Dendritic cell treated with granulocyte-macrophage colony-stimulating factor and Interleukin-4, amounts not matched to agents 40 ng/mL and 50 ng/mL, for 4 days (primary cell): ENCODE measurements around the gene GOLPH3.
"Not testable (repeated sequence)": the region's sequence is repeated elsewhere in the genome, so short reads cannot be mapped to it uniquely, and the experiment has no call there.

Experiments
- H3K27ac Mint-ChIP-seq: one replicate; pipeline ENCODE4 v1.8.0; 2022; ENCODE audit warnings: mild to moderate bottlenecking, mixed read lengths
- H3K27me3 Mint-ChIP-seq: one replicate; pipeline ENCODE4 v1.8.0; 2022; ENCODE audit warnings: mild to moderate bottlenecking, mixed read lengths
- H3K36me3 Mint-ChIP-seq: one replicate; pipeline ENCODE4 v1.8.0; 2022; ENCODE audit warnings: low read depth, mixed read lengths
- H3K4me1 Mint-ChIP-seq: one replicate; pipeline ENCODE4 v1.8.0; 2022; ENCODE audit warnings: low read depth, mixed read lengths
- H3K4me3 Mint-ChIP-seq: one replicate; pipeline ENCODE4 v1.8.0; 2022; ENCODE audit warnings: mild to moderate bottlenecking, moderate library complexity, mixed read lengths
- H3K9me3 Mint-ChIP-seq: one replicate; pipeline ENCODE4 v1.8.0; 2022; ENCODE audit warnings: mixed read lengths
- intact Hi-C: fragments of 100-400 bp; cut with micrococcal nuclease; formaldehyde crosslinking; loops from one replicate; pipeline ENCODE4 v1.15.0; 2022

Gene GOLPH3

GRCh38 chr5:32136342-32136741 lies 37.8 kb downstream of the GOLPH3 start:
- H3K4me3 Mint-ChIP-seq: no peak overlapping the region
- intact Hi-C loops: no loop called here
- no peak overlapping the region for H3K27ac Mint-ChIP-seq
- no peaks in the 10 kb centered on the region for H3K9me3 Mint-ChIP-seq
- peaks cover 5% of the 10 kb centered on the region for H3K4me1 Mint-ChIP-seq
- no peaks in the 10 kb centered on the region for H3K27me3 Mint-ChIP-seq
- peaks cover 83% of the 10 kb centered on the region for H3K36me3 Mint-ChIP-seq

GRCh38 chr5:32135086-32135485 lies 39.0 kb downstream of the GOLPH3 start:
- no peaks in the 10 kb centered on the region for H3K9me3 Mint-ChIP-seq
- H3K27me3 Mint-ChIP-seq: no peaks in the 10 kb centered on the region
- no peak overlapping the region for H3K27ac Mint-ChIP-seq
- peaks cover 5% of the 10 kb centered on the region for H3K4me1 Mint-ChIP-seq
- intact Hi-C loops: no loop called here
- H3K4me3 Mint-ChIP-seq: no peak overlapping the region
- H3K36me3 Mint-ChIP-seq: peaks cover 82% of the 10 kb centered on the region

- peaks cover 90% of the 10 kb centered on the region for H3K36me3 Mint-ChIP-seq
- H3K4me1 Mint-ChIP-seq: peaks cover 8% of the 10 kb centered on the region
- H3K9me3 Mint-ChIP-seq: no peaks in the 10 kb centered on the region
- no peaks in the 10 kb centered on the region for H3K27me3 Mint-ChIP-seq
- H3K27ac Mint-ChIP-seq: no peak overlapping the region
- intact Hi-C loops: no loop called here
- no peak overlapping the region for H3K4me3 Mint-ChIP-seq
Measured at GRCh38 chr5:32132757-32133156, 41.4 kb downstream of the GOLPH3 start.

GRCh38 chr5:32131604-32132003 lies 42.5 kb downstream of the GOLPH3 start:
- Mint-ChIP-seq H3K4me1 (peaks cover 10% of the 10 kb centered on the region), H3K27ac (no peak overlapping the region), H3K27me3 (no peaks in the 10 kb centered on the region), H3K36me3 (peaks cover 87% of the 10 kb centered on the region), H3K9me3 (no peaks in the 10 kb centered on the region), H3K4me3 (no peak overlapping the region)
- intact Hi-C loops: no loop called here

- H3K4me1 Mint-ChIP-seq: peaks cover 16% of the 10 kb centered on the region
- no peaks in the 10 kb centered on the region for H3K9me3 Mint-ChIP-seq
- H3K27ac Mint-ChIP-seq: no peak overlapping the region
- H3K27me3 Mint-ChIP-seq: no peaks in the 10 kb centered on the region
- H3K4me3 Mint-ChIP-seq: no peak overlapping the region
- intact Hi-C loops: no loop called here
- peaks cover 87% of the 10 kb centered on the region for H3K36me3 Mint-ChIP-seq
Measured at GRCh38 chr5:32130865-32131264, 43.3 kb downstream of the GOLPH3 start.

GRCh38 chr5:32129074-32129598 lies 45.0 kb downstream of the GOLPH3 start:
- Mint-ChIP-seq H3K27me3 (no peaks in the 10 kb centered on the region), H3K9me3 (no peaks in the 10 kb centered on the region), H3K27ac (peak overlapping the region; percentile 34), H3K4me3 (no peak overlapping the region), H3K36me3 (peaks cover 79% of the 10 kb centered on the region), H3K4me1 (peaks cover 18% of the 10 kb centered on the region)
- intact Hi-C loops: no loop called here

- Mint-ChIP-seq H3K9me3 (no peaks in the 10 kb centered on the region), H3K4me3 (no peak overlapping the region), H3K4me1 (peaks cover 15% of the 10 kb centered on the region), H3K27me3 (no peaks in the 10 kb centered on the region), H3K27ac (no peak overlapping the region), H3K36me3 (peaks cover 72% of the 10 kb centered on the region)
- intact Hi-C loops: no loop called here
Measured at GRCh38 chr5:32127711-32128110, 46.4 kb downstream of the GOLPH3 start.

- intact Hi-C loops: no loop called here
Measured at GRCh38 chr5:32126691-32127090, 47.4 kb downstream of the GOLPH3 start.

GRCh38 chr5:32123889-32124676 lies 50.0 kb downstream of the GOLPH3 start:
- peaks cover 73% of the 10 kb centered on the region for H3K36me3 Mint-ChIP-seq
- H3K4me3 Mint-ChIP-seq: no peak overlapping the region
- H3K27ac Mint-ChIP-seq: no peak overlapping the region
- H3K4me1 Mint-ChIP-seq: peaks cover 13% of the 10 kb centered on the region
- no peaks in the 10 kb centered on the region for H3K27me3 Mint-ChIP-seq
- H3K9me3 Mint-ChIP-seq: no peaks in the 10 kb centered on the region
- intact Hi-C loops: no loop called here

More at GRCh38 chr5:32126691-32127090, 47.4 kb downstream of the GOLPH3 start:
- Mint-ChIP-seq H3K27me3 (no peaks in the 10 kb centered on the region), H3K4me3 (no peak overlapping the region), H3K4me1 (peaks cover 13% of the 10 kb centered on the region), H3K27ac (no peak overlapping the region), H3K9me3 (no peaks in the 10 kb centered on the region), H3K36me3 (peaks cover 69% of the 10 kb centered on the region)

GRCh38 chr5:32123058-32123805 lies 50.9 kb downstream of the GOLPH3 start:
- H3K36me3 Mint-ChIP-seq: peaks cover 73% of the 10 kb centered on the region

GRCh38 chr5:32118922-32119321 lies 55.2 kb downstream of the GOLPH3 start:
- H3K9me3 Mint-ChIP-seq, H3K4me3 Mint-ChIP-seq, intact Hi-C loops, H3K27me3 Mint-ChIP-seq, H3K27ac Mint-ChIP-seq: not testable (repeated sequence)
- Mint-ChIP-seq H3K4me1 (peaks cover 16% of the 10 kb centered on the region), H3K36me3 (peaks cover 85% of the 10 kb centered on the region)

More at GRCh38 chr5:32123058-32123805, 50.9 kb downstream of the GOLPH3 start:
- peaks cover 13% of the 10 kb centered on the region for H3K4me1 Mint-ChIP-seq
- H3K4me3 Mint-ChIP-seq: no peak overlapping the region
- H3K27me3 Mint-ChIP-seq: no peaks in the 10 kb centered on the region
- H3K9me3 Mint-ChIP-seq: no peaks in the 10 kb centered on the region
- intact Hi-C loops: no loop called here
- no peak overlapping the region for H3K27ac Mint-ChIP-seq

GRCh38 chr5:32116574-32117313 lies 57.4 kb downstream of the GOLPH3 start:
- H3K36me3 Mint-ChIP-seq: peaks cover 100% of the 10 kb centered on the region
- peaks cover 16% of the 10 kb centered on the region for H3K4me1 Mint-ChIP-seq
- intact Hi-C loops: no loop called here
- H3K9me3 Mint-ChIP-seq: no peaks in the 10 kb centered on the region
- no peak overlapping the region for H3K4me3 Mint-ChIP-seq
- no peak overlapping the region for H3K27ac Mint-ChIP-seq
- no peaks in the 10 kb centered on the region for H3K27me3 Mint-ChIP-seq

GRCh38 chr5:32115985-32116384 lies 58.1 kb downstream of the GOLPH3 start:
- peaks cover 100% of the 10 kb centered on the region for H3K36me3 Mint-ChIP-seq
- no peaks in the 10 kb centered on the region for H3K9me3 Mint-ChIP-seq
- intact Hi-C loops: no loop called here
- H3K4me3 Mint-ChIP-seq: no peak overlapping the region
- peaks cover 16% of the 10 kb centered on the region for H3K4me1 Mint-ChIP-seq
- no peaks in the 10 kb centered on the region for H3K27me3 Mint-ChIP-seq
- peak overlapping the region; percentile 30 for H3K27ac Mint-ChIP-seq
